GM23338 (cell line): ENCODE data around the gene NFATC1. TPM values are rescaled to one million over a fixed set of nuclear protein-coding genes. Genes with fewer than 3 reads are reported as not detected.

Source experiments
- ATAC-seq: fragments of 200-7000 bp; cut with Tn5 transposase; 3 replicates; pipeline ENCODE4 v1.9.1; 2020
- DNase-seq: peaks from one replicate; pipeline ENCODE4 v3.0.0-alpha.2; 2015; ENCODE audit warnings: low spot score
- H2AFZ ChIP-seq: fragments of 200-600 bp; sonication (generic); 2 replicates; pipeline ENCODE4 v1.8.0; 2016; ENCODE audit warnings: antibody characterized with exemption, mild to moderate bottlenecking, moderate library complexity
- H3F3A ChIP-seq: fragments of 200-600 bp; sonication (generic); replicated peaks from 2 replicates; pipeline ENCODE4 v1.8.0; 2017; ENCODE audit warnings: antibody characterized with exemption, mixed run types, low read depth
- H3K27ac ChIP-seq: fragments of 200-600 bp; sonication (generic); 2 replicates; pipeline ENCODE4 v1.6.1; 2016; ENCODE audit warnings: low read depth
- H3K27me3 ChIP-seq: fragments of 200-600 bp; sonication (generic); 2 replicates; pipeline ENCODE4 v1.8.0; 2016; ENCODE audit warnings: mild to moderate bottlenecking, mixed run types, moderate library complexity; ENCODE audit not compliant: insufficient read depth
- H3K36me3 ChIP-seq: fragments of 200-600 bp; sonication (generic); 2 replicates; pipeline ENCODE4 v1.8.0; 2016; ENCODE audit warnings: mild to moderate bottlenecking; ENCODE audit not compliant: insufficient read depth
- H3K4me1 ChIP-seq: fragments of 200-600 bp; sonication (generic); 2 replicates; pipeline ENCODE4 v1.8.0; 2016; ENCODE audit warnings: mild to moderate bottlenecking, moderate library complexity; ENCODE audit not compliant: insufficient read depth
- H3K4me2 ChIP-seq: fragments of 200-600 bp; sonication (generic); 2 replicates; pipeline ENCODE4 v1.7.1; 2017; ENCODE audit warnings: mixed run types
- H3K4me3 ChIP-seq: fragments of 200-600 bp; sonication (generic); 2 replicates; pipeline ENCODE4 v1.6.1; 2016; ENCODE audit warnings: mixed run types
- H3K79me2 ChIP-seq: fragments of 200-600 bp; sonication (generic); replicated peaks from 2 replicates; pipeline ENCODE4 v1.8.0; 2017; ENCODE audit warnings: mild to moderate bottlenecking; ENCODE audit not compliant: insufficient read depth
- H3K9me2 ChIP-seq: fragments of 200-600 bp; sonication (generic); 2 replicates; pipeline ENCODE4 v1.8.0; 2017; ENCODE audit not compliant: insufficient read depth
- H4K20me1 ChIP-seq: fragments of 200-600 bp; sonication (generic); replicated peaks from 2 replicates; pipeline ENCODE4 v1.8.0; 2017; ENCODE audit warnings: mild to moderate bottlenecking; ENCODE audit not compliant: insufficient read depth
- H3K27ac Mint-ChIP-seq: 2 replicates; pipeline ENCODE4 v1.8.0; 2020; ENCODE audit warnings: inconsistent platforms, mild to moderate bottlenecking, moderate library complexity, mixed read lengths
- H3K27me3 Mint-ChIP-seq: 3 replicates; pipeline ENCODE4 v1.8.0; 2022; ENCODE audit warnings: low read depth, mild to moderate bottlenecking, moderate library complexity, mixed read lengths, inconsistent platforms; ENCODE audit not compliant: insufficient read depth, poor library complexity
- H3K36me3 Mint-ChIP-seq: 3 replicates; pipeline ENCODE4 v1.8.0; 2021; ENCODE audit warnings: low read depth, mild to moderate bottlenecking, inconsistent platforms, moderate library complexity, mixed read lengths
- H3K4me1 Mint-ChIP-seq: 3 replicates; pipeline ENCODE4 v1.8.0; 2020; ENCODE audit warnings: mild to moderate bottlenecking, inconsistent platforms, mixed read lengths
- H3K4me3 Mint-ChIP-seq: 3 replicates; pipeline ENCODE4 v1.8.0; 2021; ENCODE audit warnings: moderate library complexity, mild to moderate bottlenecking, inconsistent platforms, mixed read lengths
- H3K9me3 Mint-ChIP-seq: 3 replicates; pipeline ENCODE4 v1.8.0; 2020; ENCODE audit warnings: moderate library complexity, mild to moderate bottlenecking, inconsistent platforms, mixed read lengths
- CREB1 ChIP-seq: fragments of 250-450 bp; sonication (Bioruptor Pico); IDR thresholded peaks from 2 replicates; pipeline ENCODE4 v1.5.0; 2020; ENCODE audit warnings: low read depth, mild to moderate bottlenecking, moderate library complexity
- EZH2 ChIP-seq: fragments of 200-600 bp; sonication (generic); IDR thresholded peaks from one replicate; pipeline ENCODE4 v1.8.0; 2017; ENCODE audit warnings: antibody characterized with exemption, mild to moderate bottlenecking, low read depth; ENCODE audit not compliant: unreplicated experiment
- EZH2phosphoT487 ChIP-seq: fragments of 200-600 bp; sonication (generic); IDR thresholded peaks from one replicate; pipeline ENCODE4 v1.8.1; 2018; ENCODE audit warnings: antibody characterized with exemption; ENCODE audit not compliant: unreplicated experiment
- JUNB ChIP-seq: IDR thresholded peaks from one replicate; pipeline ENCODE4 v1.6.1; 2016; ENCODE audit warnings: antibody characterized with exemption; ENCODE audit not compliant: unreplicated experiment
- NANOG ChIP-seq: IDR thresholded peaks from 2 replicates; pipeline ENCODE4 v1.6.1; 2016; ENCODE audit warnings: antibody characterized with exemption, borderline replicate concordance
- POLR2AphosphoS5 ChIP-seq: IDR thresholded peaks from 2 replicates; pipeline ENCODE4 v1.6.1; 2016; ENCODE audit warnings: antibody characterized with exemption, low read depth
- STAT1 ChIP-seq: IDR thresholded peaks from one replicate; pipeline ENCODE4 v1.6.1; 2016; ENCODE audit warnings: antibody characterized with exemption; ENCODE audit not compliant: unreplicated experiment
- ZNF114 ChIP-seq: fragments of 250-450 bp; sonication (Bioruptor Pico); IDR thresholded peaks from 2 replicates; pipeline ENCODE4 v1.5.0; 2020; ENCODE audit warnings: mild to moderate bottlenecking, moderate library complexity
- ZNF331 ChIP-seq: fragments of 250-450 bp; sonication (Bioruptor Pico); IDR thresholded peaks from 2 replicates; pipeline ENCODE4 v1.5.0; 2020; ENCODE audit warnings: low read depth, mild to moderate bottlenecking, moderate library complexity
- polyA plus RNA-seq: library from polyadenylated mRNA; unstranded; fragments of >200 nt; fragmentation: Nextera tagmentation; extraction: Ambion mirVana; gene quantifications from 2 replicates; pipeline ENCODE4 v1.2.1, GENCODE V29; 2016
- total RNA-seq: library from RNA; depleted of rRNA; stranded (reverse); fragments of >200 nt; shearing (Covaris generic); gene quantifications from 2 replicates; pipeline ENCODE4 v1.2.3, GENCODE V29; 2014
- TF ChIP-seq, protein P1 (sequence below): IDR thresholded peaks from 2 replicates; pipeline ENCODE4 v1.6.1; 2016; ENCODE audit warnings: antibody characterized with exemption
- TF ChIP-seq, protein P2 (sequence below): IDR thresholded peaks from one replicate; pipeline ENCODE4 v1.6.1; 2018; ENCODE audit warnings: antibody characterized with exemption; ENCODE audit not compliant: unreplicated experiment

NFATC1 gene
- total and polyA plus RNA-seq, 2 experiments from 2014 or later, result 3.9 to 6.4 TPM

DNA sequence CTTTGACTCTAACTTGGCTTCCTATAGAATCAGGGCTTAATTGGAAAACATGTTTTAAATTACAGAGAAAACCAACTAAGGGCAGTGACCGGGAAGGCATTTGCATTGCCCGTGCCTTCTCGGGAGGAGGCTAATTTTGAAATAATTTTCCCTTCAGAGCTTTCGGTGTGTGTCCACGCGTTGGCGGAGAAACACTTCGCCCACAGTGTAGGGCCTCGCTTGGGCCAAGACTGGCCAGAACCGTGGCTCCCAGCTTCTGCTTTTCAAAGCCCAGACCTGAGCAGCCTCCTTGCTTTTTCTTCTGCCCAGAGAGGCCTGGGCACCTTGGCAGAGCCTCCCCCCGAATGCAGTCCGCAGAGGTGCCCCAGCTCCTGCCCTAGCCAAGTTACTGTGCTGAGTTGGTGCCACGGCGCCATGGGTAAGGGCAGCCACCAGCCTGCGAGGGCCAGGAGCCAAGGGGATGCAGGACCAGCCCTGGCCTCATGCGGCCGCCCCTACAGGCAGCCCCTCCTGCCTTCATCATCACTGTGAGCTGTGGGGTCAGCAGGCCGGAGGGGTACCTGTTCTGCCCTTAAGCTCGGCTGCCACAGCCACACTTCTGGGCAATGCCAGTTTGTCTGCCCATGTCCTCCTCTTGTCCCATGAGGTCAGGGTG lies 57.4 kb downstream of the NFATC1 start:
- TF ChIP-seq CREB1 (CRISPR knock-in tag), result no peak
- TF ChIP-seq NANOG, result no peak
- no peak for TF ChIP-seq ZNF114 (CRISPR knock-in tag)
- TF ChIP-seq STAT1, result no peak
- TF ChIP-seq, protein P1, sequence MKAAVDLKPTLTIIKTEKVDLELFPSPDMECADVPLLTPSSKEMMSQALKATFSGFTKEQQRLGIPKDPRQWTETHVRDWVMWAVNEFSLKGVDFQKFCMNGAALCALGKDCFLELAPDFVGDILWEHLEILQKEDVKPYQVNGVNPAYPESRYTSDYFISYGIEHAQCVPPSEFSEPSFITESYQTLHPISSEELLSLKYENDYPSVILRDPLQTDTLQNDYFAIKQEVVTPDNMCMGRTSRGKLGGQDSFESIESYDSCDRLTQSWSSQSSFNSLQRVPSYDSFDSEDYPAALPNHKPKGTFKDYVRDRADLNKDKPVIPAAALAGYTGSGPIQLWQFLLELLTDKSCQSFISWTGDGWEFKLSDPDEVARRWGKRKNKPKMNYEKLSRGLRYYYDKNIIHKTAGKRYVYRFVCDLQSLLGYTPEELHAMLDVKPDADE, result no peak
- TF ChIP-seq JUNB, result no peak
- no peak for TF ChIP-seq ZNF331 (CRISPR knock-in tag)
- TF ChIP-seq EZH2, result no peak
- TF ChIP-seq EZH2phosphoT487, result no peak
- TF ChIP-seq POLR2AphosphoS5, result no peak
- TF ChIP-seq, protein P2, sequence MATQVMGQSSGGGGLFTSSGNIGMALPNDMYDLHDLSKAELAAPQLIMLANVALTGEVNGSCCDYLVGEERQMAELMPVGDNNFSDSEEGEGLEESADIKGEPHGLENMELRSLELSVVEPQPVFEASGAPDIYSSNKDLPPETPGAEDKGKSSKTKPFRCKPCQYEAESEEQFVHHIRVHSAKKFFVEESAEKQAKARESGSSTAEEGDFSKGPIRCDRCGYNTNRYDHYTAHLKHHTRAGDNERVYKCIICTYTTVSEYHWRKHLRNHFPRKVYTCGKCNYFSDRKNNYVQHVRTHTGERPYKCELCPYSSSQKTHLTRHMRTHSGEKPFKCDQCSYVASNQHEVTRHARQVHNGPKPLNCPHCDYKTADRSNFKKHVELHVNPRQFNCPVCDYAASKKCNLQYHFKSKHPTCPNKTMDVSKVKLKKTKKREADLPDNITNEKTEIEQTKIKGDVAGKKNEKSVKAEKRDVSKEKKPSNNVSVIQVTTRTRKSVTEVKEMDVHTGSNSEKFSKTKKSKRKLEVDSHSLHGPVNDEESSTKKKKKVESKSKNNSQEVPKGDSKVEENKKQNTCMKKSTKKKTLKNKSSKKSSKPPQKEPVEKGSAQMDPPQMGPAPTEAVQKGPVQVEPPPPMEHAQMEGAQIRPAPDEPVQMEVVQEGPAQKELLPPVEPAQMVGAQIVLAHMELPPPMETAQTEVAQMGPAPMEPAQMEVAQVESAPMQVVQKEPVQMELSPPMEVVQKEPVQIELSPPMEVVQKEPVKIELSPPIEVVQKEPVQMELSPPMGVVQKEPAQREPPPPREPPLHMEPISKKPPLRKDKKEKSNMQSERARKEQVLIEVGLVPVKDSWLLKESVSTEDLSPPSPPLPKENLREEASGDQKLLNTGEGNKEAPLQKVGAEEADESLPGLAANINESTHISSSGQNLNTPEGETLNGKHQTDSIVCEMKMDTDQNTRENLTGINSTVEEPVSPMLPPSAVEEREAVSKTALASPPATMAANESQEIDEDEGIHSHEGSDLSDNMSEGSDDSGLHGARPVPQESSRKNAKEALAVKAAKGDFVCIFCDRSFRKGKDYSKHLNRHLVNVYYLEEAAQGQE, result no peak

More for the DNA sequence above, 57.4 kb downstream of the NFATC1 start:
- Histone ChIP-seq H3K4me3 (no peak overlapping the region), H3K79me2 (no peaks in the 10 kb centered on the region), H4K20me1 (no peaks in the 10 kb centered on the region), H3K4me1 (no peaks in the 10 kb centered on the region), H3K36me3 (no peaks in the 10 kb centered on the region), H3K27me3 (no peaks in the 10 kb centered on the region), H2AFZ (no peak overlapping the region), H3K9me2 (no peaks in the 10 kb centered on the region), H3K4me2 (no peak overlapping the region), H3K27ac (no peak overlapping the region), H3F3A (no peaks in the 10 kb centered on the region)
- Mint-ChIP-seq H3K36me3 (no peaks in the 10 kb centered on the region), H3K4me3 (no peak overlapping the region), H3K4me1 (no peaks in the 10 kb centered on the region), H3K9me3 (no peaks in the 10 kb centered on the region), H3K27ac (no peak overlapping the region), H3K27me3 (peaks cover 13% of the 10 kb centered on the region)
- no peak for ATAC-seq
- DNase-seq, result no peak
